NCI-H82 treated with DMSO at 0.1 percent for 48 hours (cell line): ENCODE measurements around the gene TNFSF13B.
"Not testable (repeated sequence)": the region's sequence is repeated elsewhere in the genome, so short reads cannot be mapped to it uniquely, and the experiment has no call there.

ENCODE experiments used
- DNase-seq: peaks from one replicate; lab custom pipeline; 2025; ENCODE audit not compliant: unreplicated experiment; lab: John Stamatoyannopoulos, UW

Gene TNFSF13B

DNA sequence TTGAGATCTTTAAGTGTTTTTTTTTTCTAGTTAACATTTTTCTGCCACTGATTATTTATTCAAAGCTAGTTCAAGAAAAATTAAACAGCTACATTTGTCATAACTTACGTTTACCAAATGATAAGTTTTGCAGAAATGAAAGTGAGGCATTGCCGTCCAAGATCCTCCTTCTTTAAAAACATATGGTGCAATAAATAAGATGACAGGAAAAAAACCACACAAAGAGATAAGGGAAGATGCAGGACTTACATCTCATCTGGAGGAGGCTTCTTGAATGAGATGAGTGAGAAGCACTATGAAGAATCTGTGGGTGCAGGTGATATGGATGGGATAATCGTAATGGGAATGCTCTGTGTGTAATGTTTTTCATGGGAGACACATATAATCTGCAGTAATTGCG, 12.4 kb downstream of the TNFSF13B start:
- DNase-seq: no peak

DNA sequence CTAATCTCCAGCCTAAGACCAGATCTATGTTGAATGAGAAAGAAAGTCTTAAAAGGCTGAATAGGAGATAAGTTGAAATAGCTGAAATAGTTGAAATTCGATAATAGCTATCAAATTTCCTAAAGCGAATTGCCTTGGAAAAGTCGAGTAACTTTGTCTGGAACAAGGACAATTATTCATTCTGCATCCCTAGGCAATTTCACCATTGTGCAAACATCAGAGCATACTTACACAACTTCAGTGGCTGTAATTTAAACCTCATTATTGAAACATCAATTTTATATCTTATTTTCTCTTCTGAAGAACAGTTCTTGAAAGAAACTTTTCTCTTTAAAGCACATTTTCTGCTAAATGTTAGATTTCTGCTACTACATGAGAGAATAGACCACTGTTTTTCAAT, 13.6 kb downstream of the TNFSF13B start:
- no peak for DNase-seq

DNA sequence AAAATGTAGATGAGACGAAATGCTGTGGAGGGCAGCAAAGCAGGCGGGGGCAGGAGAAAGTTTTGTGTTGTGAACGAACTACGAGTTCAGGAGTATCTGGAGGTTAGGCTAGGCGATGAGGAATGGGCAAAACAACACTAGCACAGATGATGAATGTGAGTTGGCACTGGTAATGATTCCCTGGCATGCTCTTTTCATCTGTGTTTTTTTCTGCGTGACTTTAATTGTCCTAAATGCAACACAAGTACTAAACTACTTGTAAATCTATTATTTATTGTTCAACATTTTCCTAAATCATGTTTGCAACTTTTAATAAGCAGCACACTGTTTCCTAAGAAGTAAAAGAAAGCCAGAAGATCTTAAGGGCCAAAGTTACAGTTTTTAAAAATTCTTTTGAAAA, 19.2 kb downstream of the TNFSF13B start:
- no peak for DNase-seq

GRCh38 chr13:108289819-108290218, 20.3 kb downstream of the TNFSF13B start:
- no peak for DNase-seq

- no peak for DNase-seq
These were observed 27.6 kb downstream of the TNFSF13B start for GRCh38 chr13:108297114-108297513.

- DNase-seq: no peak
These were observed 32.8 kb downstream of the TNFSF13B start for GRCh38 chr13:108302279-108302678.

- DNase-seq: no peak
These were observed 34.9 kb downstream of the TNFSF13B start for GRCh38 chr13:108304170-108305016.

DNA sequence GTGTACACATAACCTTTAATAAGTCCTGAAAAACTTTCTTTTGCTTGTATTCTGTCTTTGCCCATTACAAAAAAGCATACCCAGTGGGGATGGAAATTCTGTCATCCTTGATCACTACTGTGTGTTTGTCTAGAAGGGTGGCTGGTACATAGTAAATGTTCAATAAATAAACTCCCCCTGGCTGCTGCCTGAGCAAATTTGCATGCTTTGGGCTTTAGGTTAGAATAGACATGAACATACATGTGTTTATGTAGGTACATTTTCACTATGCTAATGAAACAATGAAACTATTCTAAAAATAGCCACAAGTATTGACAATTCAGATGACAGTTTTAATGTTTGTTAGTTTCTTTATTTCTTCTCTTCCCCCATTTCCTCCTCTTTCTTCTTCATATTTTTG, 36.1 kb downstream of the TNFSF13B start:
- DNase-seq: no peak

GRCh38 chr13:108306860-108307259, 37.3 kb downstream of the TNFSF13B start:
- no peak for DNase-seq

GRCh38 chr13:108311596-108311995, 42.1 kb downstream of the TNFSF13B start:
- DNase-seq: not testable (repeated sequence)

GRCh38 chr13:108313382-108313781, 43.9 kb downstream of the TNFSF13B start:
- no peak for DNase-seq

- DNase-seq: no peak
These were observed 45.8 kb downstream of the TNFSF13B start for GRCh38 chr13:108315273-108315672.

GRCh38 chr13:108315991-108316390, 46.5 kb downstream of the TNFSF13B start:
- no peak for DNase-seq

DNA sequence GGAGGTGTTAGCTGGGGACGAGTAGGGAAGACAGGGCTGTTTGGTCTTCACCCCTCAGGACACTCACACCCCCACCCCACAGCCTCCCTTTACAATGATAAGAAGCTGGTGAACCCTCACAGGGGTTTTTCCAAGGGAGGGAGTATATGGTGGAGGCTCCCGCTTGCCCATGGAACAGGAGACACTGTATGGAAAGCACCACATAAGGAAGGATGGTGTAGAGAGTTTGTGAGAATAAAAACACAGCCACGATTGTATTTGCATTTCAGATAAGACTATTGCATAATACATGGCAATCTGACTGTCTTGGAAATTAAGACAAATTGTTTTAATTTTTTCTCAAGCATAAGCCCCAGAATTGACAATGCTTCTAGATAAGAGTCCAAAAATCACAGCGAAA, 46.9 kb downstream of the TNFSF13B start:
- no peak for DNase-seq

- peak; percentile 32 for DNase-seq
These were observed 52.8 kb downstream of the TNFSF13B start for GRCh38 chr13:108322206-108322824.

- no peak for DNase-seq
These were observed 53.5 kb downstream of the TNFSF13B start for GRCh38 chr13:108323031-108323430.

DNA sequence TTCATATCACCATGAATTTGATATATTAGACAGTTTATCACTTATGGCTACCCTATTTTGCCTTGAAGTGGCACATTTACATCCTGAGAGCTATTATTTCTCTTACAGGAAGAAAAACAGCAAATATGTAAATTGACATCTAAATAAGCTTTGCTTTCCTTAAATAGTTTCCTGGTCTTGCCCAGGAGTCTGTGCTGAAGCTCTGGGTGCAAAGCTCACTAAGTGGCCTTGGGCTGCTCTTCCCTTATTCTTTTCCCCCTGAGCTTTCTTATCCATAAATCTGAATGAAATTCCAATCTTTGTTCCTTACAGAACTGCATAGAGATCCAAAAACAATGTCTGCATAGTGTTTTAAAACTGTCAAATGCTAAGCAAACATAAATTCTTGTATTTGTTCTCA, 56.3 kb downstream of the TNFSF13B start:
- no peak for DNase-seq

DNA sequence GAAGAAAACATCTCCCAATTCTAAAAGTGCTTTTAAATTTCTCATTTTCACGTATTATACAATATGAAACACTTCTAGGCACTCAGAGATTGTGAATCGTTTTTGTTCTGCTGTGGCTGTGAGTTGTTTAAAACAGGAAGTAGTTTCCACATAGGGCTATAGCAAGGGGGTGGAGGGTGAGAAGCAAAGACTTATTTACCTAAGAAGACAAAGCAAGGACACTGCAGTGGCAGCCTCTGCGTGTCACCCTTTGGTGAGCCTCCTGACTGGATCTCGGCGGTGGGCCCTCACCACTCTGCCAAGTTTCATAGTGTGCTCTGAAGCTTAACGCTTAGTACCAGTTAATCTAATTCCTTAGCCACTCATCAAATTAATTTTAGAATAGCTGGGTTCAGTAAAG, 56.8 kb downstream of the TNFSF13B start:
- DNase-seq: no peak

DNA sequence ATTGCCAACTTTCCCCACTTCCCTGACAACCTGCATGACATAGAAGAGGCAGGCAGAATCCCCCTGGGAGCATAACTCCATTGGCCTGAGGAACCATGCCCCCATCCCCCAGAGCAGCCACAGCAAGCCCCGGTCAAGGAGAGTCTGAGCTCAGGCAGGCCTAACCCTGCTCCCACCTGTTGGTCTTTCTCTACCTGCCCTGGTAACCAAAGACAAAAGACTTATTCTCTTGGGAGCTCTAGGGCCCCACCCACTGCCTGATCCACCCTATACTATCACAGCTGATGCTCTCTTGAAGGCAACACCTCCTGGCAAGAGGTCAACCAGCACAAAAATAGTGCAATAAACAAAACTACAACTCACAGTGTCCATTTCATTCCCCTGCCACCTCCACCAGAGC, 59.3 kb downstream of the TNFSF13B start:
- no peak for DNase-seq

DNA sequence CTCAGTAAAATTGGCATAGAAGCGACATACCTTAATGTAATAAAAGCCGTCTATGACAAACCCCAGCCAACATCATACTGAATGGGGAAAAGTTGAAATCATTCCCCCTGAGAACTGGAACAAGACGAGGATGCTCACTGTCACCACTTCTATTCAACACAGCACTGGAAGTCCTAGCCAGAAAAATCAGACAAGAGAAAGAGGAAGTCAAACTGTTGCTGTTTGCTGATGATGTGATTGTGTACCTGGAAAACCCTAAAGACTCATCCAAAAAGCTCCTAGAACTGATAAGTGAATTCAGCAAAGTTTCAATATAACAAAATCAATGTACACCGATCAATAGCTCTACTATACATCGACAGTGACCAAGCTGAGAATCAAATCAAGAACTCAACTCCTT, 63.3 kb downstream of the TNFSF13B start:
- no peak for DNase-seq

- DNase-seq: no peak
These were observed 73.1 kb downstream of the TNFSF13B start for GRCh38 chr13:108342369-108343289.

DNA sequence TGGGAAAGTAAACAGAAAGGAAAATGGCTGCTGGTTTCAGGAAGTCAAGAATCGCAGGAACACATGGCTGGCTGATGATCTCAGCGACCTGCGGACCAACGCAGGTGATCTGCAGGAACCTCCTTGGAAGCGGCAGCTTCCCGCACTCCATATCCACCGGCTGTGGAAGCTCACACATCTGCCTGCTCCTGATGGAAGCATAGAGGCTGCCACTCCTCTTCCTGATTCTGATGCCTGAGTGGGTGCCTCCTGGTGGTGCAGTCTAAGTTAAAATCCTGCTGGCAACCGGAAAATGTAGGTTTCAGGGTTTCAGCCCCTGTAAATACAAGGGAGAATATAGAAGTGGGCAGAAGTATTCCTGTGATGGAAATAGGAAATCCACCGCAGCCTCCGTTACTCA, 75.5 kb downstream of the TNFSF13B start:
- DNase-seq: no peak
